Measurements from ENCODE around the gene SNAPC4. TPM values are rescaled to one million over a fixed set of nuclear protein-coding genes. Genes with fewer than 3 reads are reported as not detected.

The SNAPC4 gene
- total and polyA plus RNA-seq, 2 of the 8 experiments (the other 6 are each of a cell fraction or from before 2014, with no cell fraction given): 6.9 to 18.1 TPM

DNA sequence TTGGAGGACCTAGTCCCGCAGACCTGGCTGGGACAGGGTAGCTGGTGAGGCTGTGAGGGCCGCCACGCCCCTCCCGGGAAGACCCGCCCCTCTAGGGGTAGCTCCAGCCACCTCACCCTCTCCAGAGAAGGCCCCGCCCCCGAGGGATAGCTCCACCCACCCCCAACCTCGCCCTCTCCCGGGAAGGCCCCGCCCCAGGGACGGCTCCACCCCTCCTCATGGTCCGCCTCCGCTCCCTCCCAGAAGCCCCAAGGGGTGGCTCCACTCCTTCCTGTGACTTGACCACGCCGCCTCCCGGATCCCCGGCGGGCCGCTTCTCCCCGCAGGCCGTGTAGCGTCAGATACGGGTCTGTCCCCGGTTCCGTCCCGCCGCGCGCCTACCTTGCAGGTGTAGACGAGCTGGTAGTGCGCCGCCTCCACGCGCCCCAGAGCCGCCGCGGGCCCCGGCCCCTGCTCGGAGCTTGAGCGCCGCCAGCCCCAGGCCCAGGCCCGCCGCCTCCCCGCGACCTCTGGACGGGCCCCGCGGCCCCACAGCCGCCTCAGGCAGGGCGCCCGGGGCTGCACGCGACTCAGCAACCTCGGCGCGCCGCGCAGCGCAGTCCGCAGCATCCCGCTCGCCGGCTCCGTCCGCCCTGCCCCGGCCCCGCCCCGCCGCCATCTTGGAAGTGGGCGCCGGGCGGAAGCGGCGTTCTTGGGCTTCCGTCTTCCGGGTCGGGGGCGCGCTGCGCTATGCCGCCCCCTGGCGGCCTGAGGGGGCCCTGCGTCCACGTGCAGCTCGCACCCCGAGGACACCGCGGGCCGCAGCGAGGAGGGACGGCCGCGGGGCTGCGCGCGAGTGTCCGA lies 36.6 kb downstream of the SNAPC4 start, which contains the start of gene DNLZ (continued):
- peak; percentile 86 for TF ChIP-seq TCF12 (IDR thresholded peaks at IDR 0.05; ENCODE audit: low read depth, low read length)
- TF ChIP-seq GTF2F1 (IDR thresholded peaks at IDR 0.05; ENCODE audit: borderline replicate concordance, low read depth, low read length): 0 out of 2 replicates have a peak, but pooled peaks have one; percentile 65
- peak; percentile 48; the same call in 1 of the 2 replicates for TF ChIP-seq BACH1 (IDR thresholded peaks at IDR 0.05; ENCODE audit: low read length)
- TF ChIP-seq HDAC6 (IDR thresholded peaks at IDR 0.05; ENCODE audit: low read depth, low read length): no peak
- TF ChIP-seq SAP30 (IDR thresholded peaks at IDR 0.05; ENCODE audit: insufficient read depth, insufficient replicate concordance, low read length): no peak
- TF ChIP-seq, protein P1, sequence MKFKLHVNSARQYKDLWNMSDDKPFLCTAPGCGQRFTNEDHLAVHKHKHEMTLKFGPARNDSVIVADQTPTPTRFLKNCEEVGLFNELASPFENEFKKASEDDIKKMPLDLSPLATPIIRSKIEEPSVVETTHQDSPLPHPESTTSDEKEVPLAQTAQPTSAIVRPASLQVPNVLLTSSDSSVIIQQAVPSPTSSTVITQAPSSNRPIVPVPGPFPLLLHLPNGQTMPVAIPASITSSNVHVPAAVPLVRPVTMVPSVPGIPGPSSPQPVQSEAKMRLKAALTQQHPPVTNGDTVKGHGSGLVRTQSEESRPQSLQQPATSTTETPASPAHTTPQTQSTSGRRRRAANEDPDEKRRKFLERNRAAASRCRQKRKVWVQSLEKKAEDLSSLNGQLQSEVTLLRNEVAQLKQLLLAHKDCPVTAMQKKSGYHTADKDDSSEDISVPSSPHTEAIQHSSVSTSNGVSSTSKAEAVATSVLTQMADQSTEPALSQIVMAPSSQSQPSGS (IDR thresholded peaks at IDR 0.05; ENCODE audit: low read length): peak; percentile 54
- peak; percentile 85 for TF ChIP-seq TAF7 (optimal IDR thresholded peaks at IDR 0.05; ENCODE audit: borderline replicate concordance, low read depth, low read length)
- TF ChIP-seq YY1 (IDR thresholded peaks at IDR 0.05; ENCODE audit: low read depth, low read length): peak; percentile 99
- TF ChIP-seq SRF (IDR thresholded peaks at IDR 0.05; ENCODE audit: low read depth, low read length): 0 out of 2 replicates have a peak, but pooled peaks have one; percentile 18
- TF ChIP-seq CREB1 (IDR thresholded peaks at IDR 0.05): peak; percentile 51; the same call in 1 of the 2 replicates
- peak; percentile 54; the same call in 1 of the 2 replicates for TF ChIP-seq SP1 (IDR thresholded peaks at IDR 0.05; ENCODE audit: low read depth, low read length)
